Dermis microvascular lymphatic vessel endothelial cell (primary cell): ENCODE results near the gene RASL10A. TPM values are rescaled to one million over a fixed set of nuclear protein-coding genes. Genes with fewer than 3 reads are reported as not detected.

Experiments
- DNase-seq, 2 donors: peaks; one replicate each; pipeline versions ENCODE4 v3.0.0 to v3.0.0-alpha.2; 2010; ENCODE audit warnings: low read depth in 2 of 2
- total RNA-seq: library from RNA; depleted of rRNA; stranded (reverse); fragments of >200 nt; gene quantifications from 2 replicates; pipeline ENCODE4 v1.2.1, GENCODE V29; 2014

Gene RASL10A
- total RNA-seq, 1 donor from 2014 or later = 2.3 TPM

- peak in 1 of 2 donors; percentile 77 for DNase-seq
Measured at GRCh38 chr22:29306835-29307595, 8.5 kb downstream of the RASL10A start.

GRCh38 chr22:29306175-29306834 lies 9.2 kb downstream of the RASL10A start, which contains the start of gene GAS2L1:
Gene GAS2L1 (plus strand): TSS chr22:29306650. CDS start chr22:29308106, 1,456 bp downstream.
- peak; percentile 57 to 86 for DNase-seq

GRCh38 chr22:29305836-29306174 lies 9.7 kb downstream of the RASL10A start:
- DNase-seq = no peak

GRCh38 chr22:29302681-29303465 lies 12.6 kb downstream of the RASL10A start:
- DNase-seq = no peak

- DNase-seq = no peak
Measured at GRCh38 chr22:29302402-29302680, 13.2 kb downstream of the RASL10A start.

- no peak for DNase-seq
Measured at GRCh38 chr22:29301716-29302401, 13.6 kb downstream of the RASL10A start.

GRCh38 chr22:29300807-29301601 lies 14.5 kb downstream of the RASL10A start:
- no peak for DNase-seq

GRCh38 chr22:29300467-29300806 lies 15.1 kb downstream of the RASL10A start:
- DNase-seq = no peak

- no peak for DNase-seq
Measured at GRCh38 chr22:29299136-29299900, 16.2 kb downstream of the RASL10A start.

GRCh38 chr22:29298641-29299040 lies 16.9 kb downstream of the RASL10A start:
- no peak for DNase-seq

- DNase-seq = no peak
Measured at GRCh38 chr22:29292379-29292778, 23.1 kb downstream of the RASL10A start.

- no peak for DNase-seq
Measured at GRCh38 chr22:29291215-29291614, 24.3 kb downstream of the RASL10A start.

GRCh38 chr22:29290061-29290460 lies 25.4 kb downstream of the RASL10A start:
- no peak for DNase-seq

- DNase-seq = no peak
Measured at GRCh38 chr22:29288837-29289236, 26.7 kb downstream of the RASL10A start.

- DNase-seq = no peak
Measured at GRCh38 chr22:29284196-29284595, 31.3 kb downstream of the RASL10A start.

GRCh38 chr22:29277927-29278326 lies 37.6 kb downstream of the RASL10A start:
- DNase-seq = no peak

GRCh38 chr22:29275819-29276565 lies 39.5 kb downstream of the RASL10A start:
- no peak for DNase-seq

- no peak for DNase-seq
Measured at GRCh38 chr22:29275167-29275566, 40.3 kb downstream of the RASL10A start.

- DNase-seq = no peak
Measured at GRCh38 chr22:29272624-29273023, 42.9 kb downstream of the RASL10A start.
